ENCODE results near the gene GFY.

Gene GFY

DNA sequence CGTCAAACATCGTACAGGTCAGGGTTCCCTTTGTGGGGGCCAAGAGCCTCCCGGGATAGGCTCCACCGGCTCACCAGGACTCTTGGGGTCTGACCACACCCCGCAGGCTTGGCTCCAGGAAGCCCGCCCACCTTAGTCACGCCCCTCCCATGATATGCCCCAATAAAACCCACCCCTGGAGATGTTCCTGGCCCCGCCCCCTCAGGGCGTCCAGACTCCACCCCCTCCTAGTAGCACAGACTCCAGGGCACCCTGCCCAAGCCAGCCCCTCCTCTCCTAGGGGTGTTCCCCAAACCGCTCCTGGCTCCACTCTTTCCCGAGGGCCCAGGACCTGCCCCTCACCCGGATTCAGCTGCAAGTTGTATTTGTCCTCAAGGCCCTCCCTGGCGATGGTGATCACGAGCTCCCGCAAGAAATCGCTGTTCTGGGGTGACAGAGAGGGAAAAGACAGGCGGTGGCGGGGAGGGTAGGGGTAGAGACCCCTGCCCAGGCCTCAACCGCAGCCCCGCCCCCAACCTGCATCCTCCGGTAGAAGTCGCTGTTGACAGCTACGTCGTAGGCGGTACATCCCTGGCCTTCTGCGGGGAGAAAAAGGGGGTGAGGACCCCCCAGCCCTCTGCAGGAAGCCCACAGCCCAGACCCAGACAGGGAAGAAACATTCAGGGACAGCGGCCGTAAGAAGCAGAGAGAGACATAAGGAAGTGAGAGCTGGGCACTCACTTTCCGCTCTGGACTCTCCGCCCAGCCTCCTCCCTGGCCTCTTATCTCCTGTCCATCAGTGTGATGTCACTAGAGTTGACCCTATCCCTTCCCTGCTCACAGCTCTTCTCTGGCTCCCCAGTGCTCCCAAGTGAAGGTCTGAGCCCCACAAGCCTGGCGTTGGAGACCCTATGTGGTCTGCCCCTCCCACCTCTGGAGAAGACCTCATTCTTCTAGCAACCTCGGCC lies 22.6 kb downstream of the GFY start:
- H3K27ac ChIP-seq (ENCODE audit: low read depth, low read length), result no peak overlapping the region
- no peak overlapping the region for H3K9ac ChIP-seq (ENCODE audit: low read depth, low read length)
- peaks cover 5% of the 10 kb centered on the region; the same call in 1 of the 2 replicates for H3K4me1 ChIP-seq (ENCODE audit: control insufficient read depth, insufficient read depth, low read length)
- H3K9me3 ChIP-seq (ENCODE audit: control insufficient read depth, insufficient read depth, low read length), result no peaks in the 10 kb centered on the region
- no peaks in the 10 kb centered on the region for H3K27me3 ChIP-seq (ENCODE audit: control insufficient read depth, insufficient read depth, low read length)
- peaks cover 33% of the 10 kb centered on the region for H3K36me3 ChIP-seq (ENCODE audit: control insufficient read depth, insufficient read depth, low read length)
- no peak overlapping the region for H3K4me3 ChIP-seq (ENCODE audit: low read depth, low read length)

DNA sequence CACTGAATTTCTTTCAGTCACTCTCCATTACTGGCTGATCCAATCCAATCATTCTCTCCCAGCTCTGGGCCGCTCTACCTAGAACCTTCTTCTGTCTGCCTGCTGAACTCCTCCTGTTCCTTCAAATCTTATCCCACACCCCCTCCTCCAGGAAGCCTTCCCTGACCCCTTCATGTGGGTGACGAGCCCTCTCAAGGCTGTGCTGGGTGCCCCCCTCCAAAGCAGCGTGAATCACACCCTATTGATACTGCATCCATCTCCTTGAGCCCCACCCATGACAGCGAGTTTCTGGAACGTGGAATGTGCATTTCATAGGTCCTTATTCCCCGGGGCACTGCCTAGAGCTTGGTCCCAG lies 23.2 kb downstream of the GFY start:
- H3K4me1 ChIP-seq (ENCODE audit: control insufficient read depth, insufficient read depth, low read length), result peaks cover 5% of the 10 kb centered on the region; the same call in 1 of the 2 replicates
- no peaks in the 10 kb centered on the region for H3K27me3 ChIP-seq (ENCODE audit: control insufficient read depth, insufficient read depth, low read length)
- no peak overlapping the region for H3K9ac ChIP-seq (ENCODE audit: low read depth, low read length)
- H3K9me3 ChIP-seq (ENCODE audit: control insufficient read depth, insufficient read depth, low read length), result no peaks in the 10 kb centered on the region
- no peak overlapping the region for H3K4me3 ChIP-seq (ENCODE audit: low read depth, low read length)
- H3K27ac ChIP-seq (ENCODE audit: low read depth, low read length), result no peak overlapping the region
- peaks cover 33% of the 10 kb centered on the region for H3K36me3 ChIP-seq (ENCODE audit: control insufficient read depth, insufficient read depth, low read length)

- H3K9ac ChIP-seq (ENCODE audit: low read depth, low read length), result no peak overlapping the region
- no peak overlapping the region for H3K27ac ChIP-seq (ENCODE audit: low read depth, low read length)
- no peaks in the 10 kb centered on the region for H3K9me3 ChIP-seq (ENCODE audit: control insufficient read depth, insufficient read depth, low read length)
- H3K27me3 ChIP-seq (ENCODE audit: control insufficient read depth, insufficient read depth, low read length), result no peaks in the 10 kb centered on the region
- peak overlapping the region; percentile 85; the same call in 1 of the 2 replicates for H3K4me3 ChIP-seq (ENCODE audit: low read depth, low read length)
- peaks cover 7% of the 10 kb centered on the region; the same call in 1 of the 2 replicates for H3K4me1 ChIP-seq (ENCODE audit: control insufficient read depth, insufficient read depth, low read length)
- H3K36me3 ChIP-seq (ENCODE audit: control insufficient read depth, insufficient read depth, low read length), result peaks cover 33% of the 10 kb centered on the region
Measured at GRCh38 chr19:49450405-49450804, 25.2 kb downstream of the GFY start.

DNA sequence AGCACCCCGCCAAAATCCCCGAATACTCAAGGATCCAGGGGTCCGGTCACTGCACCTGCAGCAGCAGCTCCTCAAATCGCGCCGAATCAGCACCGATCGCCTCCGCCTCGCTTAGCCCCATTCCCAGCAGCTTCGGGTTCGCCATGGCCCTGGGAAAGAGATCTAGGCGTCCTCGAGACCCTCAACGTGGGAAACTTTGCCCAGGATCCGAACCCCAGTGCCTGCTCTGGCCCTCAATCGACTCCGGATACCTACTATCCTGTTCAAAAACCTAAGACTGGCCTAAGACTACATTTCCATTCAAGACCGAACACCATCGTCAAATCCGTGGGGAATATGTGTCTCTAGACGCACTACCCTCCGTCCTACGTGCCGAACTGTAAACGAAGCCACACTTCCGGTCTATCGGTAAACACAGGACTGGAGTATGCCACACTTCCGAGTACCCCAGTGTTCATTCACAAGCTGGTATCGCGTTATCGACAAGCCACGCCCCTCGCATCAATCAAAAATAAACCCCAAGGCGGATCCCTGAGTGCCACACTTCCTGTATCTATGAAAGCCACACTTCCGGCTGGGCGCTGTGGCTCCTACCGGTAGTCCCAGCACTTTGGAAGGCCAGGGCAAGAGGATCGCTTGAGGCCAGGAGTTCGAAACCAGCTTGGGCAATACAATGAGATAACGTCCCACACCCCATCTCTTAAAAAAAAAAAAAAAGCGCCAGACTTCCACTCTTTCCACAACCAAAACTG lies 26.4 kb downstream of the GFY start, which contains the start of gene PIH1D1:
Gene PIH1D1 (minus strand): TSS at position 385 of the 752 bp plus-strand sequence. CDS start 240 bp downstream, at position 145.
- H3K27ac ChIP-seq (ENCODE audit: low read depth, low read length), result peak within 1 kb of the TSS; percentile 99
- no peaks in the 10 kb centered on the region for H3K27me3 ChIP-seq (ENCODE audit: control insufficient read depth, insufficient read depth, low read length)
- peak within 1 kb of the TSS; percentile 98 for H3K9ac ChIP-seq (ENCODE audit: low read depth, low read length)
- no peaks in the 10 kb centered on the region for H3K9me3 ChIP-seq (ENCODE audit: control insufficient read depth, insufficient read depth, low read length)
- peak within 1 kb of the TSS; percentile 93 for H3K4me3 ChIP-seq (ENCODE audit: low read depth, low read length)
- peaks cover 7% of the 10 kb centered on the region; the same call in 1 of the 2 replicates for H3K4me1 ChIP-seq (ENCODE audit: control insufficient read depth, insufficient read depth, low read length)
- H3K36me3 ChIP-seq (ENCODE audit: control insufficient read depth, insufficient read depth, low read length), result peaks cover 32% of the 10 kb centered on the region

- Histone ChIP-seq H3K9ac (ENCODE audit: low read depth, low read length) (peak within 1 kb of the TSS; percentile 98), H3K36me3 (ENCODE audit: control insufficient read depth, insufficient read depth, low read length) (peaks cover 22% of the 10 kb centered on the region), H3K27me3 (ENCODE audit: control insufficient read depth, insufficient read depth, low read length) (no peaks in the 10 kb centered on the region), H3K27ac (ENCODE audit: low read depth, low read length) (peak within 1 kb of the TSS; percentile 99), H3K9me3 (ENCODE audit: control insufficient read depth, insufficient read depth, low read length) (no peaks in the 10 kb centered on the region), H3K4me1 (ENCODE audit: control insufficient read depth, insufficient read depth, low read length) (peaks cover 2% of the 10 kb centered on the region; the same call in 1 of the 2 replicates), H3K4me3 (ENCODE audit: low read depth, low read length) (peak within 1 kb of the TSS; percentile 93)
Measured at GRCh38 chr19:49453013-49453756, 28.0 kb downstream of the GFY start, which contains the start of gene ALDH16A1. Gene ALDH16A1, plus strand, starts transcription at chr19:49453225. Its CDS starts 107 bp downstream, at chr19:49453332.

DNA sequence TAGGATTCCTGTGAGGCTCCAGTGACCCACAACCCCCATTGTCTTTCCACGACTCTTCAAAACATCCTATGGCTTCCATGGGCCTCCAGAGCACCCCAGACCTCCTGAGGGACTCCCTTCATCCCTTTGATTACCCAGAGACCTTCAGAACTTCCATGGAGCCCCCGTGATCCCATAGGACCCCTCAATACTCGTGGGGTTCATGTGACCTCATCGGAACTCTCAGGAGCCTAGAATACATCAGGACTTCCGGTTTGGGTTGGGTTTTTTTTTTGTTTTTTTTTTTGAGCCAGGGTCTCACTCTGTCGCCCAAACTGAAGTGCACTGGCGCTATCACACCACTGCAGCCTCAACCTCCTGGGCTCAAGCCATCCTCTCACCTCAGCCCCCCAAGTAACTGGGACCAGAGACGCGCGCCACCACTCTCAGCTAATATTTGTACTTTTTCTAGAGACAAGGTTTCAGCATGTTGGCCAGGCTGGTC lies 28.6 kb downstream of the GFY start:
- Histone ChIP-seq H3K9ac (ENCODE audit: low read depth, low read length) (peak overlapping the region; percentile 98), H3K4me3 (ENCODE audit: low read depth, low read length) (peak overlapping the region; percentile 93), H3K27ac (ENCODE audit: low read depth, low read length) (peak overlapping the region; percentile 99), H3K9me3 (ENCODE audit: control insufficient read depth, insufficient read depth, low read length) (no peaks in the 10 kb centered on the region), H3K4me1 (ENCODE audit: control insufficient read depth, insufficient read depth, low read length) (peaks cover 2% of the 10 kb centered on the region; the same call in 1 of the 2 replicates), H3K27me3 (ENCODE audit: control insufficient read depth, insufficient read depth, low read length) (no peaks in the 10 kb centered on the region), H3K36me3 (ENCODE audit: control insufficient read depth, insufficient read depth, low read length) (peaks cover 16% of the 10 kb centered on the region)

GRCh38 chr19:49455773-49456172 lies 30.6 kb downstream of the GFY start:
- H3K27me3 ChIP-seq (ENCODE audit: control insufficient read depth, insufficient read depth, low read length), result no peaks in the 10 kb centered on the region
- H3K27ac ChIP-seq (ENCODE audit: low read depth, low read length), result no peak overlapping the region
- H3K4me3 ChIP-seq (ENCODE audit: low read depth, low read length), result no peak overlapping the region
- no peaks in the 10 kb centered on the region for H3K9me3 ChIP-seq (ENCODE audit: control insufficient read depth, insufficient read depth, low read length)
- peaks cover 2% of the 10 kb centered on the region; the same call in 1 of the 2 replicates for H3K4me1 ChIP-seq (ENCODE audit: control insufficient read depth, insufficient read depth, low read length)
- no peak overlapping the region for H3K9ac ChIP-seq (ENCODE audit: low read depth, low read length)
- H3K36me3 ChIP-seq (ENCODE audit: control insufficient read depth, insufficient read depth, low read length), result 0 out of 2 replicates have a peak, but pooled peaks cover 12% of the 10 kb centered on the region

DNA sequence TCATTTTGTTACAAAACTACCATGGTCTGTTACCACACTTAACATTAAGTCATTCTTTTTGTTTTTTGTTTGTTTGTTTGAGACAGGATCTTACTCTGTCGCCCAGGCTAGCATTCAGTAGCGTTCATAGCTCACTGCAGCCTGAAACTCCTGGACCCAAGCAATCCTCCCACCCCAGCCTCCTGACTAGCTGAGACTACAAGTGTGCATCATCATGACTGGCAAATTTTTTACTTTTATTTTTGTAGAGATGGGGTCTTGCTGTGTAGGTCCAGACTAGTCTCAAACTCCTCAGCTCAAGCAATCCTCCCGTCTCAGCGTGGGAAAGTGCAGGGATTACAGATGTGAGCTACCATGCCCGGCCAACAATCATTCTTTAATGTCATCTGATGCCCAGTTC lies 31.1 kb downstream of the GFY start:
- H3K9ac ChIP-seq (ENCODE audit: low read depth, low read length), result no peak overlapping the region
- H3K4me1 ChIP-seq (ENCODE audit: control insufficient read depth, insufficient read depth, low read length), result peaks cover 2% of the 10 kb centered on the region; the same call in 1 of the 2 replicates
- no peaks in the 10 kb centered on the region for H3K27me3 ChIP-seq (ENCODE audit: control insufficient read depth, insufficient read depth, low read length)
- H3K9me3 ChIP-seq (ENCODE audit: control insufficient read depth, insufficient read depth, low read length), result no peaks in the 10 kb centered on the region
- H3K27ac ChIP-seq (ENCODE audit: low read depth, low read length), result no peak overlapping the region
- H3K36me3 ChIP-seq (ENCODE audit: control insufficient read depth, insufficient read depth, low read length), result 0 out of 2 replicates have a peak, but pooled peaks cover 12% of the 10 kb centered on the region
- H3K4me3 ChIP-seq (ENCODE audit: low read depth, low read length), result no peak overlapping the region

- H3K27ac ChIP-seq (ENCODE audit: low read depth, low read length), result no peak overlapping the region
- no peaks in the 10 kb centered on the region for H3K9me3 ChIP-seq (ENCODE audit: control insufficient read depth, insufficient read depth, low read length)
- H3K9ac ChIP-seq (ENCODE audit: low read depth, low read length), result no peak overlapping the region
- H3K4me1 ChIP-seq (ENCODE audit: control insufficient read depth, insufficient read depth, low read length), result peaks cover 2% of the 10 kb centered on the region; the same call in 1 of the 2 replicates
- H3K27me3 ChIP-seq (ENCODE audit: control insufficient read depth, insufficient read depth, low read length), result no peaks in the 10 kb centered on the region
- no peak overlapping the region for H3K4me3 ChIP-seq (ENCODE audit: low read depth, low read length)
- H3K36me3 ChIP-seq (ENCODE audit: control insufficient read depth, insufficient read depth, low read length), result 0 out of 2 replicates have a peak, but pooled peaks cover 12% of the 10 kb centered on the region
Measured at GRCh38 chr19:49458567-49458903, 33.3 kb downstream of the GFY start.

DNA sequence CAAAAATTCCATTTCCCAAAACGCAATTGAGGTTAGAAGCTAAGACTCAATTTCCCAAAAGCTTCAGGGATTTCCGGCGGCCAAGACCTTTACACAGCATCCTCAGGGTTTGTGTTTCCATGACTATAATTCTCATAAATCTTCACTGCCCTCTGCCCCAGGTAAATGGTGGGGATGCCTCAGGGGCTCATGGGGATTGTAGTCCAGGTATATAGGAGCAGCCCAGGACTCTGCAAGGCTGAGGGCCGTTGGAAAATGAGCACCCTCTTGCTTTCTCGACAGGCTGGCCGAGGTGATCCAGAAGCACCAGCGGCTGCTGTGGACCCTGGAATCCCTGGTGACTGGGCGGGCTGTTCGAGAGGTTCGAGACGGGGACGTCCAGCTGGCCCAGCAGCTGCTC lies 34.2 kb downstream of the GFY start:
- Histone ChIP-seq H3K27ac (ENCODE audit: low read depth, low read length) (no peak overlapping the region), H3K4me3 (ENCODE audit: low read depth, low read length) (no peak overlapping the region), H3K36me3 (ENCODE audit: control insufficient read depth, insufficient read depth, low read length) (peaks cover 19% of the 10 kb centered on the region; the same call in 1 of the 2 replicates), H3K27me3 (ENCODE audit: control insufficient read depth, insufficient read depth, low read length) (no peaks in the 10 kb centered on the region), H3K9me3 (ENCODE audit: control insufficient read depth, insufficient read depth, low read length) (no peaks in the 10 kb centered on the region), H3K9ac (ENCODE audit: low read depth, low read length) (no peak overlapping the region), H3K4me1 (ENCODE audit: control insufficient read depth, insufficient read depth, low read length) (no peaks in the 10 kb centered on the region)
